Loucy (cell line): ENCODE results near the gene TEAD1.
A peak's percentile ranks its signal among the peaks of the same experiment; 100 is the strongest.

Experiments used
- H2AFZ ChIP-seq: fragments of 200-600 bp; sonication (generic); 2 replicates; pipeline ENCODE4 v1.6.0; 2016; ENCODE audit warnings: antibody characterized with exemption, mild to moderate bottlenecking, low read length, moderate library complexity
- H3F3A ChIP-seq: fragments of 200-600 bp; 2 replicates; pipeline ENCODE4 v1.6.0; 2016; ENCODE audit warnings: antibody characterized with exemption, low read depth, mild to moderate bottlenecking
- H3K27me3 ChIP-seq: fragments of 200-600 bp; sonication (generic); 2 replicates; pipeline ENCODE4 v1.6.1; 2014; ENCODE audit warnings: low read length, mild to moderate bottlenecking; ENCODE audit not compliant: insufficient read depth, poor library complexity, severe bottlenecking
- H3K36me3 ChIP-seq: fragments of 200-600 bp; sonication (generic); 2 replicates; pipeline ENCODE4 v1.6.1; 2016; ENCODE audit warnings: low read length; ENCODE audit not compliant: insufficient read depth
- H3K4me1 ChIP-seq: fragments of 200-600 bp; sonication (generic); 2 replicates; pipeline ENCODE4 v1.5.1; 2014; ENCODE audit warnings: low read length, mild to moderate bottlenecking; ENCODE audit not compliant: insufficient read depth, poor library complexity, severe bottlenecking
- H3K4me2 ChIP-seq: fragments of 200-600 bp; sonication (generic); 2 replicates; pipeline ENCODE4 v1.6.0; 2014; ENCODE audit warnings: antibody characterized with exemption, low read length, low read depth, mild to moderate bottlenecking; ENCODE audit not compliant: poor library complexity, severe bottlenecking
- H3K4me3 ChIP-seq: fragments of 200-600 bp; sonication (generic); 2 replicates; pipeline ENCODE4 v1.5.1; 2014; ENCODE audit warnings: low read length, mild to moderate bottlenecking, mixed read lengths; ENCODE audit not compliant: poor library complexity, severe bottlenecking
- H3K79me2 ChIP-seq: fragments of 200-600 bp; sonication (generic); 2 replicates; pipeline ENCODE4 v1.6.1; 2014; ENCODE audit warnings: low read length; ENCODE audit not compliant: insufficient read depth
- H3K9ac ChIP-seq: fragments of 200-600 bp; sonication (generic); 2 replicates; pipeline ENCODE4 v1.6.0; 2014; ENCODE audit warnings: mild to moderate bottlenecking, low read depth, low read length, moderate library complexity; ENCODE audit not compliant: poor library complexity, severe bottlenecking
- H3K9me2 ChIP-seq: fragments of 200-600 bp; sonication (generic); replicated peaks from 2 replicates; pipeline ENCODE4 v1.6.1; 2016; ENCODE audit warnings: low read depth, low read length, mixed read lengths
- H3K9me3 ChIP-seq: fragments of 200-600 bp; sonication (generic); 2 replicates; pipeline ENCODE4 v1.6.1; 2014; ENCODE audit warnings: mild to moderate bottlenecking, antibody characterized with exemption, low read length, low read depth; ENCODE audit not compliant: insufficient read depth
- H4K20me1 ChIP-seq: fragments of 200-600 bp; sonication (generic); 2 replicates; pipeline ENCODE4 v1.6.0; 2014; ENCODE audit warnings: antibody characterized with exemption, low read length, mild to moderate bottlenecking; ENCODE audit not compliant: insufficient read depth, poor library complexity, severe bottlenecking
- CTCF ChIP-seq: fragments of 200-600 bp; sonication (generic); conservative IDR thresholded peaks from 2 replicates; pipeline ENCODE4 v1.5.1; 2014; ENCODE audit warnings: mild to moderate bottlenecking, antibody characterized with exemption, low read length
- EZH2phosphoT487 ChIP-seq: fragments of 200-600 bp; IDR thresholded peaks from 2 replicates; pipeline ENCODE4 v1.6.1; 2018; ENCODE audit warnings: antibody characterized with exemption, mild to moderate bottlenecking, moderate library complexity, borderline replicate concordance

The TEAD1 gene

GRCh38 chr11:12841946-12842630, 167.9 kb downstream of the TEAD1 start:
- TF ChIP-seq EZH2phosphoT487 (no peak), CTCF (no peak)
- Histone ChIP-seq H3K4me1 (peaks cover 25% of the 10 kb centered on the region), H3K27me3 (no peaks in the 10 kb centered on the region), H3K9me2 (no peaks in the 10 kb centered on the region), H3K4me2 (peak overlapping the region; percentile 61), H3K4me3 (peak overlapping the region; percentile 29), H3K9ac (no peak overlapping the region), H2AFZ (no peak overlapping the region), H4K20me1 (no peaks in the 10 kb centered on the region), H3F3A (no peaks in the 10 kb centered on the region), H3K36me3 (no peaks in the 10 kb centered on the region), H3K9me3 (no peaks in the 10 kb centered on the region), H3K79me2 (no peaks in the 10 kb centered on the region)

- H3K27me3 ChIP-seq = no peaks in the 10 kb centered on the region
- TF ChIP-seq CTCF = no peak
- TF ChIP-seq EZH2phosphoT487 = no peak
- no peaks in the 10 kb centered on the region for H3F3A ChIP-seq
- no peaks in the 10 kb centered on the region for H3K36me3 ChIP-seq
- peaks cover 28% of the 10 kb centered on the region for H3K4me1 ChIP-seq
- no peak overlapping the region for H2AFZ ChIP-seq
- no peaks in the 10 kb centered on the region for H4K20me1 ChIP-seq
- H3K9me3 ChIP-seq = no peaks in the 10 kb centered on the region
- H3K4me2 ChIP-seq = peak overlapping the region; percentile 61
- no peak overlapping the region for H3K9ac ChIP-seq
- no peaks in the 10 kb centered on the region for H3K9me2 ChIP-seq
- H3K4me3 ChIP-seq = no peak overlapping the region
- H3K79me2 ChIP-seq = no peaks in the 10 kb centered on the region
Observed at GRCh38 chr11:12842933-12843636, 168.9 kb downstream of the TEAD1 start.

- TF ChIP-seq EZH2phosphoT487 = no peak
- TF ChIP-seq CTCF = no peak
- no peaks in the 10 kb centered on the region for H3F3A ChIP-seq
- no peaks in the 10 kb centered on the region for H3K36me3 ChIP-seq
- no peak overlapping the region for H3K4me3 ChIP-seq
- H3K4me2 ChIP-seq = no peak overlapping the region
- H3K9me2 ChIP-seq = no peaks in the 10 kb centered on the region
- H3K4me1 ChIP-seq = peaks cover 28% of the 10 kb centered on the region
- H2AFZ ChIP-seq = no peak overlapping the region
- no peaks in the 10 kb centered on the region for H4K20me1 ChIP-seq
- no peak overlapping the region for H3K9ac ChIP-seq
- no peaks in the 10 kb centered on the region for H3K27me3 ChIP-seq
- no peaks in the 10 kb centered on the region for H3K9me3 ChIP-seq
- H3K79me2 ChIP-seq = no peaks in the 10 kb centered on the region
Observed at GRCh38 chr11:12845163-12845562, 170.9 kb downstream of the TEAD1 start.
